RWPE2 (cell line): ENCODE results near the gene GMDS.

ENCODE experiments used
- ATAC-seq: fragments of 200-7000 bp; cut with Tn5 transposase; 3 replicates; pipeline ENCODE4 v1.9.1; 2021; ENCODE audit warnings: low read depth
- DNase-seq: peaks from one replicate; pipeline ENCODE4 v3.0.0-alpha.2; 2020; ENCODE audit warnings: low spot score
- H3K27ac ChIP-seq: fragments of 450-650 bp; 2 replicates; pipeline ENCODE4 v1.5.1; 2017; ENCODE audit warnings: mild to moderate bottlenecking; ENCODE audit not compliant: poor library complexity, severe bottlenecking
- H3K27me3 ChIP-seq: fragments of 250-450 bp; sonication (Bioruptor Pico); 2 replicates; pipeline ENCODE4 v1.5.1; 2021; ENCODE audit warnings: mild to moderate bottlenecking, moderate library complexity; ENCODE audit not compliant: insufficient read depth, poor library complexity, severe bottlenecking
- H3K36me3 ChIP-seq: fragments of 250-450 bp; sonication (Bioruptor Pico); 2 replicates; pipeline ENCODE4 v1.5.1; 2020; ENCODE audit warnings: low read depth, mild to moderate bottlenecking, moderate library complexity
- H3K4me1 ChIP-seq: fragments of 250-450 bp; sonication (Bioruptor Pico); 2 replicates; pipeline ENCODE4 v1.5.1; 2021; ENCODE audit warnings: mild to moderate bottlenecking, moderate library complexity; ENCODE audit not compliant: insufficient read depth, poor library complexity, severe bottlenecking
- H3K4me3 ChIP-seq: fragments of 250-450 bp; sonication (Bioruptor Pico); 2 replicates; pipeline ENCODE4 v1.5.1; 2021; ENCODE audit warnings: mild to moderate bottlenecking, moderate library complexity; ENCODE audit not compliant: severe bottlenecking
- H3K9me3 ChIP-seq: fragments of 250-450 bp; sonication (Bioruptor Pico); 2 replicates; pipeline ENCODE4 v1.5.1; 2021; ENCODE audit warnings: mild to moderate bottlenecking, moderate library complexity; ENCODE audit not compliant: severe bottlenecking
- TF ChIP-seq, protein P1 (sequence below): fragments of 450-650 bp; IDR thresholded peaks from one replicate; pipeline ENCODE4 v1.5.1; 2017; ENCODE audit warnings: mild to moderate bottlenecking, moderate library complexity; ENCODE audit not compliant: poor library complexity, severe bottlenecking

GMDS gene

DNA sequence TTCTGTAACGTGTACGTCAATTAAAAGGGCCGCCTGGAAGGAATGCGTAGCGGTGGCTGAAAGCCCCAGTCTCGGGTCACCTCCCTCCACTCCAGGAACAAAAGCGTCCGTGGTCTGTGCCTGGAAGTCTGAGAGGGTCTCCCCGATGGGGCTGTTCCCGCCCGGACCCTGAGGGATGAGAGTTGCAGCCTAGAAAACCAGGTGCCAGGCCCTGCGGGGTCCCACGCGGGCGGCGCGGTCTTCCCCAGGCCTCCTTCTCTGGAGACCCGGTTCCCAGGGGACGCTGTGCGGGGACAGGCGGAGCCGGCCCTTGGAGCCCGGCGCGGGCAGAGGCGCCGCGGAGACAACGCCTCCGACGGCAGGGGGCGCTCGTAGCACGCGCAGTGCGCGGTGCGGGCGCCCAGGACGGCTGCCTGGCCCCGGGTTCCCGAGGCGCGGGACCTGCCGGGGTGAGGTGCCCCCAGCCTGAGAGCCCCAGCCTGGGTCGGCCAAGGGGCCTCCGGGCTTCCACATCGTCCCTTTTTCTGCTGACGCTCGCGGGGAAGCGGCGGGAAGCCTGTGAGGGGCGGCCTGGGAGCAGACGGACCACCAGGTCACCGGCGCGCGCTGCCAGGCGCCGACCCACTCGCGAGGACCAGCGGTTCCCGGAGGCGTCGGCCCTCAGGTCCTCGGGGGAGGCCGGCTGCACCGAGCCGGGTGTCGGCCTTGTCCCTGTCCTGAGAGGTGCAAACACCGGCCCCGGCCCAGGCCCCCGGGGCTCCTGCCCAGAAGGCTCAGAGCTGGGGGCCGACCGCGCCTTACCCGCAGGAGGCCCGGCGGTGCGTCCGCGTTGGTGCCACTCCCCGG lies 641.0 kb downstream of the GMDS start:
- ATAC-seq = peak; percentile 90
- Histone ChIP-seq H3K4me1 (no peaks in the 10 kb centered on the region), H3K27me3 (no peaks in the 10 kb centered on the region)

DNA sequence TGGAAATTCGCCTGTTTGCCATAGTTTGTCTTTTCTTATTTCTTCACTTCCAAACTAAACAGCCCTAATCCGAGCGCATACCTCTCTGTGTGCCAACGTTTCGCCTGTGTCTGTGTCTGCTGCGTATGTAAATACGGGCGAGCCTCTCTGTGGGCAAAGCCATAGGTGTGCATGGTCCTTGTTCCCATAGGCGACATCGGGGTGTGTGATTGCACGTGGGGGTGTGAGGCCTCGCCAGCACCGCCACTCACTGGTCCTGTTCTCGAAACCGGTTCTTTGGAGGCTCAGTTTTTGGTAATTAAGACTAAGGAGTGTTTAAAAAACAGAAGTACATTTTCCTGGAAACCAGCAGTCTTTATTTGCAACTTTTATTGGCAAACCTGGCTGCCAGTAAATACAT lies 641.7 kb downstream of the GMDS start:
- Histone ChIP-seq H3K36me3 (no peaks in the 10 kb centered on the region), H3K4me3 (no peak overlapping the region), H3K27me3 (no peaks in the 10 kb centered on the region), H3K9me3 (no peaks in the 10 kb centered on the region), H3K27ac (no peak overlapping the region), H3K4me1 (no peaks in the 10 kb centered on the region)
- TF ChIP-seq, protein P1, sequence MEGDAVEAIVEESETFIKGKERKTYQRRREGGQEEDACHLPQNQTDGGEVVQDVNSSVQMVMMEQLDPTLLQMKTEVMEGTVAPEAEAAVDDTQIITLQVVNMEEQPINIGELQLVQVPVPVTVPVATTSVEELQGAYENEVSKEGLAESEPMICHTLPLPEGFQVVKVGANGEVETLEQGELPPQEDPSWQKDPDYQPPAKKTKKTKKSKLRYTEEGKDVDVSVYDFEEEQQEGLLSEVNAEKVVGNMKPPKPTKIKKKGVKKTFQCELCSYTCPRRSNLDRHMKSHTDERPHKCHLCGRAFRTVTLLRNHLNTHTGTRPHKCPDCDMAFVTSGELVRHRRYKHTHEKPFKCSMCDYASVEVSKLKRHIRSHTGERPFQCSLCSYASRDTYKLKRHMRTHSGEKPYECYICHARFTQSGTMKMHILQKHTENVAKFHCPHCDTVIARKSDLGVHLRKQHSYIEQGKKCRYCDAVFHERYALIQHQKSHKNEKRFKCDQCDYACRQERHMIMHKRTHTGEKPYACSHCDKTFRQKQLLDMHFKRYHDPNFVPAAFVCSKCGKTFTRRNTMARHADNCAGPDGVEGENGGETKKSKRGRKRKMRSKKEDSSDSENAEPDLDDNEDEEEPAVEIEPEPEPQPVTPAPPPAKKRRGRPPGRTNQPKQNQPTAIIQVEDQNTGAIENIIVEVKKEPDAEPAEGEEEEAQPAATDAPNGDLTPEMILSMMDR = no peak
- DNase-seq = no peak
- no peak for ATAC-seq

More for the DNA sequence above, 641.0 kb downstream of the GMDS start:
- H3K27ac ChIP-seq = no peak overlapping the region
- TF ChIP-seq, protein P1 = peak; percentile 97
- peak overlapping the region; percentile 28 for H3K4me3 ChIP-seq
- no peaks in the 10 kb centered on the region for H3K9me3 ChIP-seq
- no peaks in the 10 kb centered on the region for H3K36me3 ChIP-seq
- DNase-seq = no peak

DNA sequence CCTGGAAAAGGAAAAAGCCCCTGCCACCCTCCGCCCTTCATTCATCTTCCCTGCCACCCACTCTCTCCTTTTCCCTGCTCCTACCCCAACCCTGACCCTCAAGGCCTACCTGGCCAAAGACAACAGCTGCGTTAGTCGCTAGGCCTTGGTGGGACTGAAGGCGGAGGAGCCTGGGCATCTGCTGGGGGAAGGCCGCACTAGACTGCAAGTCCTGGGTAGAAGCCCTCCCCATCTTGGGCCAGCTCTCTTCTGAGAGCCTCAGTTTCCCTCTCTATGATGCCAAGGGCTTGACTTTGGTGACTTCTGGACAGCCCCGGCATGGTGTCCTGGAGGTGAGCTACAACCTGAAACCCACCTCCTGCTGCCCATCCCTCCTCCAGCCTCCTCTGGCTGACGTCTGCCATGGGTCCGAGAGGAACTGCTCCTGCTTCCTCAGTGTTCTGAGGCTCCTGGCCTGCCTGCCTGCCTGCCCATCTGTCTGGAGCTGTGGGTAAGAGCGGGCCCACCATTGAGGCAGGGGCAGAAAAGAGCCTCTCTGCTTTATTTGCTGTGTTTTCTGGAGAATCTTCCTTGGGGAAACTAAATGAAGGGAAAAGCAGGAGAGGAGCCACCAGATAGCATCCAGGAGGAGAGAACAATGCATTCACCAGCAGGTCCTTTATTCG lies 643.2 kb downstream of the GMDS start:
- Histone ChIP-seq H3K4me1 (peaks cover 4% of the 10 kb centered on the region), H3K27ac (no peak overlapping the region), H3K27me3 (no peaks in the 10 kb centered on the region), H3K9me3 (no peaks in the 10 kb centered on the region), H3K4me3 (no peak overlapping the region), H3K36me3 (no peaks in the 10 kb centered on the region)
- no peak for DNase-seq
- ATAC-seq = no peak
- TF ChIP-seq, protein P1 = no peak

DNA sequence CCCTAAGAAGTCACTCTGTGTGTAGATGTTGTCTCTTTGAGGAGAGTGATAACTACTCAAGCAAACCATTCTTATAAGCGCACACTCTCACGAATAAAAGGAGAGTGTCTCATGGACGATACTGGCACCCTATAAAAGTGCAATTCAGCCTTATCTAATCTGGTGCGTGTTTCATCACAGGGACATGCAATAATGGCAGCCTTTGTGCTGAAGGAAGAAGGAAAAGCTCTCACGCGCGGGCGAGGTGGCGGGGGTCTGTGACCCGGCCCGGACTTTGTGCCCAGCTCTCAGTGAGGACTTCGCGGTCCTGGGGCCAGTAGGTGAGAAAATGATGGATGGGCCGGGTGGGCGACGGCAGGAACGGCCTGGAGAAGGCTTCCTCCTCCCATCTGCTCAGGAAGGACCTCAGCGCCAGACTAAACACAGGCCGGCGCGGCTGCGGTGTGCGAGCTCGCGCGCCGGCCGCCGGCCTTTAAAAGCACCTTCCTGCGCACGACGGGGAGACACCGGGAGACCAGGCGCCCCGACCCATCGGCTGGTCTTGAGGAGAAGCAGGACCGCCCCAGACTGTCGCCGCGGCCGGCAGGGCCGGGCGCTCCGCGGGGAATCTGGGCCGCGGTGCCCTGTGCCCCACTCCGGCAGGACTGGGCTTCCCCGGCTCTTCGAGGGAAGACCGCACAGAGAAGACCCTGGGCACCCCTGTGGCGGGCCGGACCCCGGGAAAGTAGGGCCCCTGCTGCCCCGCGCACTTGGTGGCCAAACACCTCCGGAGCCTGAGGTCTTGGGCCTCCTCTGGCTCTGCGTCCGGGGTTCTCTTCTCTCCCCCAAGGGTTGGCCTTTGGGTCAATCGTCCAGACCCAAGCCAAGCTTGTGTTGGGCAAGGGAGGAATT lies 644.0 kb downstream of the GMDS start:
- Histone ChIP-seq H3K9me3 (no peaks in the 10 kb centered on the region), H3K4me1 (peaks cover 4% of the 10 kb centered on the region), H3K36me3 (no peaks in the 10 kb centered on the region), H3K4me3 (no peak overlapping the region), H3K27me3 (no peaks in the 10 kb centered on the region), H3K27ac (no peak overlapping the region)
- TF ChIP-seq, protein P1 = no peak
- no peak for ATAC-seq
- DNase-seq = no peak
